GM12878 (cell line): Measurements from ENCODE around the gene ASB8. TPM values are rescaled to one million over a fixed set of nuclear protein-coding genes. Genes with fewer than 3 reads are reported as not detected.
"Not testable (repeated sequence)": the region's sequence is repeated elsewhere in the genome, so short reads cannot be mapped to it uniquely, and the experiment has no call there.

Experiments
- ATAC-seq: fragments of 200-7000 bp; cut with Tn5 transposase; 3 replicates; pipeline ENCODE4 v1.9.1; 2020; ENCODE audit warnings: mild to moderate bottlenecking, moderate library complexity
- BruUV-seq: library from RNA; stranded (reverse); fragments of 400-500 nt; replicated peaks from 2 replicates; lab custom pipeline; 2021; lab: Mats Ljungman, UMichigan
- CTCF ChIA-PET: fragments of 300-600 bp; sonication (Branson Sonifier 250); formaldehyde crosslinking; extraction: SDS; loops from one replicate; lab custom pipeline; 2021; ENCODE audit warnings: inconsistent platforms; lab: Yijun Ruan, JAX
- POLR2A ChIA-PET: fragments of 350-600 bp; formaldehyde crosslinking; extraction: SDS; loops from one replicate; lab custom pipeline; 2021; ENCODE audit warnings: inconsistent platforms; lab: Charles Lee
- RAD21 ChIA-PET: fragments of 300-600 bp; sonication (Branson Sonifier 250); formaldehyde crosslinking; loops from one replicate; lab custom pipeline; 2023; ENCODE audit warnings: antibody characterized with exemption; ENCODE audit not compliant: unreplicated experiment; lab: Charles Lee
- SMC1A ChIA-PET: fragments of 300-600 bp; sonication (Branson Sonifier 250); formaldehyde crosslinking; loops from one replicate; lab custom pipeline; 2023; ENCODE audit not compliant: unreplicated experiment, uncharacterized antibody; lab: Charles Lee
- DNase-seq: peaks from one replicate; pipeline ENCODE4 v3.0.0-alpha.2; 2011; ENCODE audit warnings: low read depth, low spot score
- FAIRE-seq: peaks from 3 replicates; lab custom pipeline; 2011; peaks lifted over from hg19 to GRCh38; lab: Jason Lieb, UNC
- H2AFZ ChIP-seq: 2 replicates; pipeline ENCODE4 v1.6.0; 2011; ENCODE audit warnings: low read depth, low read length, control low read depth; ENCODE audit not compliant: control insufficient read depth
- H3K27ac ChIP-seq: 2 replicates; pipeline ENCODE4 v1.5.1; 2011; ENCODE audit warnings: control low read depth; ENCODE audit not compliant: control insufficient read depth, insufficient read depth
- H3K27me3 ChIP-seq, 2 experiments: replicated peaks in 1 of 2; 2 replicates each; pipeline versions ENCODE4 v1.6.0 to v1.6.1; 2011; ENCODE audit warnings: low read length in 1 of 2; ENCODE audit not compliant: control insufficient read depth in 2 of 2, insufficient read depth in 2 of 2
- H3K36me3 ChIP-seq, 2 experiments: 2 replicates each; pipeline ENCODE4 v1.5.1; 2011; ENCODE audit warnings: low read length in 1 of 2; ENCODE audit not compliant: control insufficient read depth in 2 of 2, insufficient read depth in 2 of 2
- H3K4me1 ChIP-seq: 2 replicates; pipeline ENCODE4 v1.6.1; 2011; ENCODE audit warnings: mild to moderate bottlenecking, low read length, moderate library complexity, mixed read lengths; ENCODE audit not compliant: control insufficient read depth, insufficient read depth
- H3K4me2 ChIP-seq: 2 replicates; pipeline ENCODE4 v1.6.0; 2011; ENCODE audit warnings: control low read depth; ENCODE audit not compliant: control insufficient read depth, insufficient read depth
- H3K4me3 ChIP-seq: fragments of 200-600 bp; sonication (generic); 2 replicates; pipeline ENCODE4 v1.5.1; 2016
- H3K79me2 ChIP-seq: 2 replicates; pipeline ENCODE4 v1.6.0; 2011; ENCODE audit warnings: low read length; ENCODE audit not compliant: control insufficient read depth, insufficient read depth
- H3K9ac ChIP-seq: 2 replicates; pipeline ENCODE4 v1.8.0; 2011; ENCODE audit warnings: low read length, control low read depth, mixed read lengths; ENCODE audit not compliant: control insufficient read depth, insufficient read depth
- H3K9me3 ChIP-seq: replicated peaks from 3 replicates; pipeline ENCODE4 v1.5.1; 2011; ENCODE audit warnings: mild to moderate bottlenecking, low read length; ENCODE audit not compliant: control insufficient read depth, insufficient read depth
- H4K20me1 ChIP-seq: 2 replicates; pipeline ENCODE4 v1.6.0; 2011; ENCODE audit not compliant: control insufficient read depth, insufficient read depth
- CBX3 ChIP-seq: fragments of 200-600 bp; sonication (generic); IDR thresholded peaks from 2 replicates; pipeline ENCODE4 v1.6.1; 2016; ENCODE audit warnings: low read depth, borderline replicate concordance
- EED ChIP-seq: sonication (generic); IDR thresholded peaks from 2 replicates; pipeline ENCODE4 v1.6.1; 2016; ENCODE audit warnings: antibody characterized with exemption, low read depth
- FOS ChIP-seq: IDR thresholded peaks from 3 replicates; pipeline ENCODE4 v1.6.1; 2011; ENCODE audit warnings: borderline replicate concordance; ENCODE audit not compliant: insufficient read length; ENCODE audit errors: extremely low read depth
- GATAD2B ChIP-seq: fragments of 450-650 bp; conservative IDR thresholded peaks from 2 replicates; pipeline ENCODE4 v1.6.1; 2017; ENCODE audit warnings: low read depth, mild to moderate bottlenecking, moderate library complexity
- IKZF1 ChIP-seq: fragments of 450-650 bp; conservative IDR thresholded peaks from 2 replicates; pipeline ENCODE4 v1.6.1; 2017; ENCODE audit warnings: antibody characterized with exemption, mild to moderate bottlenecking
- NFXL1 ChIP-seq: fragments of 450-650 bp; IDR thresholded peaks from 2 replicates; pipeline ENCODE4 v1.6.1; 2017; ENCODE audit warnings: antibody characterized with exemption, mild to moderate bottlenecking, borderline replicate concordance
- SMAD5 ChIP-seq: IDR thresholded peaks from 2 replicates; pipeline ENCODE4 v1.6.1; 2016; ENCODE audit warnings: antibody characterized with exemption, low read depth
- SUPT20H ChIP-seq: IDR thresholded peaks from 2 replicates; pipeline ENCODE4 v1.6.1; 2011; ENCODE audit warnings: low read depth, mild to moderate bottlenecking, low read length, moderate library complexity, borderline replicate concordance; ENCODE audit not compliant: control insufficient read depth
- WGBS: methylation state at CpG from one replicate; pipeline ENCODE4 v1.1.6; 2016; ENCODE audit warnings: low lambda C conversion rate; ENCODE audit not compliant: insufficient replicate concordance, insufficient coverage; ENCODE audit errors: missing lambda C conversion rate; 5-methylcytosine and 5-hydroxymethylcytosine counted together
- in situ Hi-C: fragments of 300-500 bp; cut with MboI; formaldehyde crosslinking; loops from 9 replicates; pipeline ENCODE4 v1.14.3; 2018; ENCODE audit warnings: mixed read lengths
- intact Hi-C: fragments of 100-400 bp; cut with micrococcal nuclease; formaldehyde crosslinking; loops from one replicate; pipeline ENCODE4 v1.14.2; 2022; ENCODE audit not compliant: unreplicated experiment
- polyA plus RNA-seq, 11 experiments: library from polyadenylated mRNA; depleted of rRNA in 4 of 11; unstranded in 6 of 11; stranded (reverse) in 5 of 11; fragments of >200 nt; fragmentation: Nextera tagmentation in 4 of 11; fragmentation: Illumina TruSeq in 1 of 11; extraction: Ambion mirVana in 4 of 11; extraction: Trizol in 1 of 11; gene quantifications; 1 replicate in 1 of 11; 2 replicates in 10 of 11; pipeline versions ENCODE4 v1.2.1 to v1.2.3, GENCODE V29; 2011 to 2016; ENCODE audit warnings: inconsistent platforms in 2 of 11, missing spikeins in 2 of 11, low read depth in 1 of 11
- total RNA-seq, 4 experiments: library from RNA; depleted of rRNA in 3 of 4; stranded (reverse); fragments of >200 nt in 3 of 4; fragmentation: Illumina TruSeq in 1 of 4; extraction: Trizol in 1 of 4; gene quantifications; 2 replicates each; pipeline versions ENCODE4 v1.2.1 to v1.2.3, GENCODE V29; 2013 to 2021
- TF ChIP-seq, protein P1 (sequence below): fragments of 450-650 bp; conservative IDR thresholded peaks from 2 replicates; pipeline ENCODE4 v1.6.1; 2017; ENCODE audit warnings: mild to moderate bottlenecking, moderate library complexity
- TF ChIP-seq, protein P2 (sequence below): IDR thresholded peaks from 2 replicates; pipeline ENCODE4 v1.6.1; 2011; ENCODE audit warnings: low read depth, mild to moderate bottlenecking, low read length, moderate library complexity, borderline replicate concordance; ENCODE audit errors: extremely low read depth

ASB8 gene
- total and polyA plus RNA-seq, 10 of the 15 experiments (the other 5 are each of a cell fraction or from before 2014, with no cell fraction given) = 23.7 to 48.0 (median 29.1) TPM

DNA sequence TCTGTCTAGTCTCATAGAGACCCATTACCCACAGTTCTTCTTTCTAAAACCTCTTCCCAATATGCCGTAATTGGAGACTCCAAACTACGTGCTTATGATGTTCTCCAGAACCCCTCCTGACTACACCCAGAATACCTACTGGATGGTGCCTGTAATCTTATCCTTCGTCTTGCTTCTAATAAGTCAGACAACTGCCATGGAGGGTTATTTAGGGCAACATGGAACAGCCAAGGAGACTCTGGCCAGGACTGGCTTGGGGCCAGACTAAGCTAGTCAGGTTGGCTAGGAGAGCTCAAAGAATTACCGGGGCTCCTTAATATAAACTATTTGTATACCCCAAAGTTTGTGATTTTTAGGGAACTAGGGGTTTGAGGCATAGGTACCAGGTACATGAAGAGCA lies 31.3 kb downstream of the ASB8 start:
- ChIA-PET RAD21 (interaction anchor here (1.1 kb wide), 1 partner anchor 23 kb away, joined by 4 read pairs; no protein-coding TSS in a partner anchor), SMC1A (interaction anchor here (0.9 to 1.6 kb wide), 4 partner anchors 10 to 25 kb away, joined by 3 to 6 read pairs (median 4); no protein-coding TSS in a partner anchor), POLR2A (no interaction called here), CTCF (interaction anchor here (2.0 kb wide), 1 partner anchor 32 kb away, joined by 4 read pairs; the partner anchor contains the start of gene ASB8)
- BruUV-seq = no TSS peak
- no peaks in the 10 kb centered on the region for H3K9me3 ChIP-seq
- H3K4me2 ChIP-seq = no peak overlapping the region
- 97% methylated on average over 4 of the region's 4 CpGs for WGBS
- no peaks in the 10 kb centered on the region for H4K20me1 ChIP-seq
- H3K79me2 ChIP-seq = peaks cover 4% of the 10 kb centered on the region
- no peak for FAIRE-seq
- intact Hi-C loops (no loop called here), in situ Hi-C loops (no loop called here)
- H3K4me1 ChIP-seq = no peaks in the 10 kb centered on the region
- no peaks in the 10 kb centered on the region for H3K27me3 ChIP-seq
- no peak overlapping the region for H3K27ac ChIP-seq
- no peak overlapping the region for H3K4me3 ChIP-seq
- DNase-seq = no peak
- ATAC-seq = no peak
- H3K36me3 ChIP-seq = peaks cover 1 to 33% of the 10 kb centered on the region in 2 experiments
- TF ChIP-seq NFXL1 (no peak), EED (no peak), GATAD2B (no peak), SMAD5 (no peak), IKZF1 (no peak), CBX3 (no peak), FOS (no peak), SUPT20H (no peak)
- TF ChIP-seq, protein P1, sequence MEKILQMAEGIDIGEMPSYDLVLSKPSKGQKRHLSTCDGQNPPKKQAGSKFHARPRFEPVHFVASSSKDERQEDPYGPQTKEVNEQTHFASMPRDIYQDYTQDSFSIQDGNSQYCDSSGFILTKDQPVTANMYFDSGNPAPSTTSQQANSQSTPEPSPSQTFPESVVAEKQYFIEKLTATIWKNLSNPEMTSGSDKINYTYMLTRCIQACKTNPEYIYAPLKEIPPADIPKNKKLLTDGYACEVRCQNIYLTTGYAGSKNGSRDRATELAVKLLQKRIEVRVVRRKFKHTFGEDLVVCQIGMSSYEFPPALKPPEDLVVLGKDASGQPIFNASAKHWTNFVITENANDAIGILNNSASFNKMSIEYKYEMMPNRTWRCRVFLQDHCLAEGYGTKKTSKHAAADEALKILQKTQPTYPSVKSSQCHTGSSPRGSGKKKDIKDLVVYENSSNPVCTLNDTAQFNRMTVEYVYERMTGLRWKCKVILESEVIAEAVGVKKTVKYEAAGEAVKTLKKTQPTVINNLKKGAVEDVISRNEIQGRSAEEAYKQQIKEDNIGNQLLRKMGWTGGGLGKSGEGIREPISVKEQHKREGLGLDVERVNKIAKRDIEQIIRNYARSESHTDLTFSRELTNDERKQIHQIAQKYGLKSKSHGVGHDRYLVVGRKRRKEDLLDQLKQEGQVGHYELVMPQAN = no peak
- TF ChIP-seq, protein P2, sequence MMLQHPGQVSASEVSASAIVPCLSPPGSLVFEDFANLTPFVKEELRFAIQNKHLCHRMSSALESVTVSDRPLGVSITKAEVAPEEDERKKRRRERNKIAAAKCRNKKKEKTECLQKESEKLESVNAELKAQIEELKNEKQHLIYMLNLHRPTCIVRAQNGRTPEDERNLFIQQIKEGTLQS = no peak
- no peak overlapping the region for H2AFZ ChIP-seq
- H3K9ac ChIP-seq = no peak overlapping the region

DNA sequence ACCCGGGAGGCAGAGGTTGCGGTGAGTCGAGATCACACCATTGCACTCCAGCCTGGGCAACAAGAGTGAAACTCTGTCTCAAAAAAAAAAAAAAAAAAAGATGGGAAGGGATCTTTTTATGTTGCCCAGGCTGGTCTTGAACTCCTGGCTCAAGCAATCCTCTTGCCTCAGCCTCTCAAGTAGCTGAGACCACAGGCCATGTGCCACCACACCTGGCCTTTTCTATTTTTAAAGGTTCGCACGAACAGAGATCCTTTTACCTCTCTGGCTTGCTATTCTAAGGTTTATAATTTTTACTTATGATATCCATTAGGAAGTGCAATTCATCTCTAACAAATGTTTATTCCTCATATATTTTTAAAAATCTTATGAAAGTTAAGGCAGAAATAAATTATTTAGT lies 31.8 kb downstream of the ASB8 start:
- in situ Hi-C loops, H3K27me3 ChIP-seq, H3K9me3 ChIP-seq, H3K4me2 ChIP-seq, ATAC-seq, H4K20me1 ChIP-seq, DNase-seq, H3K79me2 ChIP-seq, H3K27ac ChIP-seq, intact Hi-C loops, H3K4me3 ChIP-seq, H3K4me1 ChIP-seq, H3K9ac ChIP-seq, BruUV-seq, POLR2A ChIA-PET, FAIRE-seq, H2AFZ ChIP-seq: not testable (repeated sequence)
- H3K36me3 ChIP-seq = peaks cover 1 to 29% of the 10 kb centered on the region in 2 experiments
- WGBS = 98% methylated on average over 2 of the region's 5 CpGs
- ChIA-PET SMC1A (interaction anchor here (1.4 to 1.6 kb wide), 2 partner anchors 11 to 12 kb away, joined by 3 to 6 read pairs; no protein-coding TSS in a partner anchor), CTCF (interaction anchor here (2.0 kb wide), 1 partner anchor 32 kb away, joined by 4 read pairs; the partner anchor contains the start of gene ASB8), RAD21 (interaction anchor here (1.1 kb wide), 1 partner anchor 23 kb away, joined by 4 read pairs; no protein-coding TSS in a partner anchor)
